Fibroblast of the aortic adventitia (primary cell): ENCODE results near the gene CCL20. TPM values are rescaled to one million over a fixed set of nuclear protein-coding genes. Genes with fewer than 3 reads are reported as not detected.

Experiments used
- DNase-seq: peaks from one replicate; pipeline ENCODE4 v3.0.0-alpha.2; 2010; ENCODE audit warnings: low read depth
- H3K4me3 ChIP-seq: 2 replicates; pipeline ENCODE4 v1.5.1; 2011; ENCODE audit warnings: low read depth, mild to moderate bottlenecking, control low read depth, low read length, moderate library complexity
- CTCF ChIP-seq: IDR thresholded peaks from 2 replicates; pipeline ENCODE4 v1.5.1; 2011; ENCODE audit warnings: mild to moderate bottlenecking, low read length, control low read depth, inconsistent platforms; ENCODE audit not compliant: insufficient read depth
- total RNA-seq: library from RNA; depleted of rRNA; stranded (reverse); fragments of >200 nt; gene quantifications from 2 replicates; pipeline ENCODE4 v1.2.3, GENCODE V29; 2012; ENCODE audit warnings: low replicate concordance

CCL20 gene
- total RNA-seq, 1 donor = not detected

- DNase-seq = no peak
Measured at GRCh38 chr2:227822416-227823003, 8.9 kb downstream of the CCL20 start.

GRCh38 chr2:227823922-227824321 is 10.3 kb downstream of the CCL20 start:
- TF ChIP-seq CTCF = no peak
- DNase-seq = no peak
- no peak overlapping the region for H3K4me3 ChIP-seq

More at GRCh38 chr2:227822416-227823003, 8.9 kb downstream of the CCL20 start:
- H3K4me3 ChIP-seq = no peak overlapping the region
- no peak for TF ChIP-seq CTCF

GRCh38 chr2:227824711-227825110 is 11.1 kb downstream of the CCL20 start:
- DNase-seq = no peak
- no peak for TF ChIP-seq CTCF
- H3K4me3 ChIP-seq = no peak overlapping the region

GRCh38 chr2:227826019-227826521 is 12.4 kb downstream of the CCL20 start:
- no peak for DNase-seq
- no peak for TF ChIP-seq CTCF

GRCh38 chr2:227826563-227826962 is 12.9 kb downstream of the CCL20 start:
- TF ChIP-seq CTCF = no peak
- no peak overlapping the region for H3K4me3 ChIP-seq
- DNase-seq = no peak

More at GRCh38 chr2:227826019-227826521, 12.4 kb downstream of the CCL20 start:
- no peak overlapping the region for H3K4me3 ChIP-seq

- DNase-seq = no peak
- H3K4me3 ChIP-seq = no peak overlapping the region
- no peak for TF ChIP-seq CTCF
Measured at GRCh38 chr2:227827143-227827542, 13.5 kb downstream of the CCL20 start.

GRCh38 chr2:227828477-227828912 is 14.9 kb downstream of the CCL20 start:
- TF ChIP-seq CTCF = no peak
- no peak for DNase-seq
- H3K4me3 ChIP-seq = no peak overlapping the region
